Kidney (tissue), 14 donors: Measurements from ENCODE around the gene ATG9A. TPM values are rescaled to one million over a fixed set of nuclear protein-coding genes. Genes with fewer than 3 reads are reported as not detected.
A peak's percentile ranks its signal among the peaks of the same experiment; 100 is the strongest.

ENCODE experiments used
- DNase-seq, 5 donors: peaks; one replicate each; pipeline ENCODE4 v3.0.0-alpha.2; 2013 to 2020
- FAIRE-seq: peaks from 2 replicates; lab custom pipeline; 2012; peaks lifted over from hg19 to GRCh38; lab: Jason Lieb, UNC
- H3K27ac ChIP-seq, 2 donors: one replicate each; pipeline ENCODE4 v1.7.0; 2013; ENCODE audit warnings: low read depth in 2 of 2, low read length in 2 of 2, inconsistent platforms in 1 of 2
- H3K27me3 ChIP-seq: one replicate; pipeline ENCODE4 v1.7.1; 2013; ENCODE audit warnings: low read length, inconsistent platforms; ENCODE audit not compliant: control insufficient read depth, insufficient read depth
- H3K36me3 ChIP-seq, 3 donors: one replicate each; pipeline versions ENCODE4 v1.7.0 to v1.7.1; 2013; ENCODE audit warnings: low read length in 3 of 3, control low read depth in 1 of 3, inconsistent platforms in 1 of 3; ENCODE audit not compliant: insufficient read depth in 3 of 3, control insufficient read depth in 2 of 3
- H3K4me1 ChIP-seq, 3 donors: one replicate each; pipeline versions ENCODE4 v1.7.0 to v1.7.1; 2013; ENCODE audit warnings: low read length in 3 of 3, inconsistent platforms in 1 of 3, low read depth in 1 of 3; ENCODE audit not compliant: control insufficient read depth in 2 of 3, insufficient read depth in 2 of 3
- H3K4me3 ChIP-seq, 3 donors: one replicate each; pipeline versions ENCODE4 v1.7.0 to v1.8.1; 2013; ENCODE audit warnings: low read length in 3 of 3, control low read depth in 1 of 3, inconsistent platforms in 1 of 3
- H3K9ac ChIP-seq, 3 donors: one replicate each; pipeline versions ENCODE4 v1.7.0 to v1.7.1; 2013; ENCODE audit warnings: low read length in 3 of 3, control low read depth in 1 of 3, inconsistent platforms in 1 of 3
- H3K9me3 ChIP-seq, 3 donors: one replicate each; pipeline versions ENCODE4 v1.7.0 to v1.7.1; 2013; ENCODE audit warnings: low read length in 3 of 3, control low read depth in 1 of 3, inconsistent platforms in 1 of 3; ENCODE audit not compliant: control insufficient read depth in 2 of 3, insufficient read depth in 1 of 3
- CTCF ChIP-seq: IDR thresholded peaks from 3 replicates; pipeline ENCODE4 v1.5.1; 2012; ENCODE audit warnings: mild to moderate bottlenecking, moderate library complexity, borderline replicate concordance; ENCODE audit not compliant: insufficient read depth; ENCODE audit errors: extremely low read depth
- intact Hi-C: fragments of 100-400 bp; cut with DNase I; formaldehyde crosslinking; loops from one replicate; pipeline ENCODE4 v1.11.1; 2022
- polyA plus RNA-seq: library from polyadenylated mRNA; stranded (reverse); fragments of 350-450 nt; fragmentation: Illumina TruSeq; extraction: RNeasy Lipid Tissue Mini Kit (QIAGEN cat#74804); gene quantifications from one replicate; pipeline ENCODE4 v1.2.3, GENCODE V29; 2014; ENCODE audit warnings: low read depth, low replicate concordance; ENCODE audit not compliant: insufficient read depth
- total RNA-seq: library from RNA; stranded (reverse); fragmentation: NEBNext Ultra II Directional; extraction: Animal tissue kit (Norgen Biotek cat#: 25700); gene quantifications from one replicate; pipeline ENCODE4 v1.2.1, GENCODE V29; 2021
- donor health status: control.
- donor health status: control.
- donor health status: control.
- donor health status: control.
- donor health status: control.
- donor health status: DM: yes; HTN: yes; CAD: no.
- donor health status: Normal renal cell carcinoma (clear cell type).

Gene ATG9A
- total and polyA plus RNA-seq, 2 donors from 2014 or later = 24.0 to 41.5 TPM

GRCh38 chr2:219272995-219273394 is 43.6 kb upstream of the ATG9A start:
- FAIRE-seq (no peak), DNase-seq (peak in 1 of 5 donors; percentile 4)
- TF ChIP-seq CTCF = no peak
- Histone ChIP-seq H3K9me3 (no peaks in the 10 kb centered on the region), H3K9ac (no peak overlapping the region), H3K36me3 (no peaks in the 10 kb centered on the region), H3K27ac (no peak overlapping the region), H3K27me3 (no peaks in the 10 kb centered on the region), H3K4me1 (peaks cover 3 to 15% (median 8%) of the 10 kb centered on the region in 3 donors), H3K4me3 (no peak overlapping the region)
- intact Hi-C loops = no loop called here

DNA sequence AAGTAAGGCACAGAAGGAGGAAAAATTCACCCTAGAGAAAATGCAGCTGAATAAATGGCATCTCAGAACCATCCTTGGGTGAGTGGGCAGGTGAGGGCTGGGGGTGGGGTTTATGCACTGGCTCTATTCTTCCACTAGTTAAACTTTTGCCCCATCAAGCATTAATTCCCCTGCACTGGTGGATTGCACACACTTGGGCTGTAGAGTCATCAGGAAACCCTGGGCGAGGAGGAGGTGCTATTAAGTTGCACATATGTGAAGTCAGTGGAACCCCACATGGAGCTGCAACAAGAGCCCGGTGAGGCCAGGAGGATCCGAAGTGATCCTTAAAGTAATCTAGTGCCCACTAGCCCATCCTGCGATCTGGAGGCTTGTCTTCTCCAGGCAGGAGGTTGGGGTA is 42.9 kb upstream of the ATG9A start:
- no peaks in the 10 kb centered on the region for H3K36me3 ChIP-seq
- H3K9me3 ChIP-seq = no peaks in the 10 kb centered on the region
- TF ChIP-seq CTCF = no peak
- H3K27me3 ChIP-seq = no peaks in the 10 kb centered on the region
- H3K9ac ChIP-seq = no peak overlapping the region
- no peak for FAIRE-seq
- peak in 3 of 5 donors; percentile 0 to 24 (median 8) for DNase-seq
- no peak overlapping the region for H3K27ac ChIP-seq
- intact Hi-C loops = no loop called here
- no peak overlapping the region for H3K4me3 ChIP-seq
- peaks cover 0 to 11% (median 2%) of the 10 kb centered on the region in 3 donors for H3K4me1 ChIP-seq

DNA sequence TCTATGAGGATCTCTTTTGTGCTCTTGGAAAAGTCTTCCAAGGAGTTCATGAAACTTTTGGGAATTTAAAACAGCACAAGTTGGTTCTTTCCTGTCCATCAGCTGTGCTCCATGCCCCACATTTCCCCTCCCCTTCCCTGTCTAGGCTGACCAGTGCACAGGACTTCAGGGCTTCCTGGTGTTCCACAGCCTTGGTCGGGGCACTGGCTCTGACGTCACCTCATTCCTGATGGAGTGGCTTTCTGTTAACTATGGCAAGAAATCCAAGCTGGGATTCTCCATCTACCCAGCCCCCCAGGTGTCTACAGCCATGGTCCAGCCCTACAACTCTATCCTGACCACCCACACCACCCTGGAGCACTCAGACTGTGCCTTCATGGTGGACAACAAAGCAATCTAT is 41.6 kb upstream of the ATG9A start:
- FAIRE-seq (no peak), DNase-seq (peak in 1 of 5 donors; percentile 27)
- H3K9ac ChIP-seq = no peak overlapping the region
- H3K4me3 ChIP-seq = no peak overlapping the region
- H3K36me3 ChIP-seq = no peaks in the 10 kb centered on the region
- H3K4me1 ChIP-seq = peaks cover 0 to 11% (median 2%) of the 10 kb centered on the region in 3 donors
- H3K27me3 ChIP-seq = no peaks in the 10 kb centered on the region
- TF ChIP-seq CTCF = no peak
- intact Hi-C loops = no loop called here
- no peak overlapping the region for H3K27ac ChIP-seq
- H3K9me3 ChIP-seq = no peaks in the 10 kb centered on the region

- no peak for TF ChIP-seq CTCF
- no peak overlapping the region for H3K9ac ChIP-seq
- intact Hi-C loops = no loop called here
- peaks cover 0 to 11% (median 2%) of the 10 kb centered on the region in 3 donors for H3K4me1 ChIP-seq
- peak overlapping the region in 1 of 2 donors; percentile 26 for H3K27ac ChIP-seq
- no peaks in the 10 kb centered on the region for H3K9me3 ChIP-seq
- DNase-seq (peak; percentile 7 to 45 (median 26)), FAIRE-seq (no peak)
- no peak overlapping the region for H3K4me3 ChIP-seq
- no peaks in the 10 kb centered on the region for H3K27me3 ChIP-seq
- H3K36me3 ChIP-seq = no peaks in the 10 kb centered on the region
Measured at GRCh38 chr2:219270055-219270372, 40.6 kb upstream of the ATG9A start.
